Activated B cell treated with CpG ODN at 0.5 μM for 24 hours (primary cell): Measurements from ENCODE around the gene SNX17. TPM values are rescaled to one million over a fixed set of nuclear protein-coding genes. Genes with fewer than 3 reads are reported as not detected.

Experiments
- ATAC-seq: fragments of 200-7000 bp; cut with Tn5 transposase; one replicate; pipeline ENCODE4 v1.10.0; 2021; ENCODE audit warnings: low read depth, mild to moderate bottlenecking, moderate library complexity
- CTCF ChIA-PET: fragments of 350-600 bp; sonication (Branson Sonifier 250); formaldehyde crosslinking; loops from one replicate; lab custom pipeline; 2021; ENCODE audit warnings: antibody characterized with exemption; lab: Charles Lee
- POLR2A ChIA-PET: fragments of 350-600 bp; sonication (Branson Sonifier 250); formaldehyde crosslinking; loops from one replicate; lab custom pipeline; 2021; ENCODE audit warnings: antibody characterized with exemption; lab: Charles Lee
- DNase-seq: peaks from one replicate; pipeline ENCODE4 v3.0.0; 2022
- H3K27ac Mint-ChIP-seq: one replicate; pipeline ENCODE4 v1.8.0; 2020; ENCODE audit warnings: mixed read lengths
- H3K27me3 Mint-ChIP-seq: one replicate; pipeline ENCODE4 v1.8.0; 2021; ENCODE audit warnings: mixed read lengths
- H3K36me3 Mint-ChIP-seq: one replicate; pipeline ENCODE4 v1.8.0; 2021; ENCODE audit warnings: low read depth, mixed read lengths
- H3K4me1 Mint-ChIP-seq: one replicate; pipeline ENCODE4 v1.8.0; 2021; ENCODE audit warnings: mixed read lengths
- H3K4me3 Mint-ChIP-seq: one replicate; pipeline ENCODE4 v1.8.0; 2020; ENCODE audit warnings: mild to moderate bottlenecking, mixed read lengths
- H3K9me3 Mint-ChIP-seq: one replicate; pipeline ENCODE4 v1.8.0; 2020; ENCODE audit warnings: mixed read lengths
- intact Hi-C: fragments of 100-400 bp; cut with micrococcal nuclease; formaldehyde crosslinking; loops from one replicate; pipeline ENCODE4 v1.15.1; 2024
- total RNA-seq: library from RNA; stranded (reverse); gene quantifications from 2 replicates; pipeline ENCODE4 v1.2.3, GENCODE V29; 2022
- TF ChIP-seq, protein P1 (sequence below): fragments of 200-600 bp; IDR thresholded peaks from one replicate; pipeline ENCODE4 v1.8.0; 2022; ENCODE audit warnings: antibody characterized with exemption, mild to moderate bottlenecking

Gene SNX17
- 124 and 128 TPM in 2 replicates for total RNA-seq

DNA sequence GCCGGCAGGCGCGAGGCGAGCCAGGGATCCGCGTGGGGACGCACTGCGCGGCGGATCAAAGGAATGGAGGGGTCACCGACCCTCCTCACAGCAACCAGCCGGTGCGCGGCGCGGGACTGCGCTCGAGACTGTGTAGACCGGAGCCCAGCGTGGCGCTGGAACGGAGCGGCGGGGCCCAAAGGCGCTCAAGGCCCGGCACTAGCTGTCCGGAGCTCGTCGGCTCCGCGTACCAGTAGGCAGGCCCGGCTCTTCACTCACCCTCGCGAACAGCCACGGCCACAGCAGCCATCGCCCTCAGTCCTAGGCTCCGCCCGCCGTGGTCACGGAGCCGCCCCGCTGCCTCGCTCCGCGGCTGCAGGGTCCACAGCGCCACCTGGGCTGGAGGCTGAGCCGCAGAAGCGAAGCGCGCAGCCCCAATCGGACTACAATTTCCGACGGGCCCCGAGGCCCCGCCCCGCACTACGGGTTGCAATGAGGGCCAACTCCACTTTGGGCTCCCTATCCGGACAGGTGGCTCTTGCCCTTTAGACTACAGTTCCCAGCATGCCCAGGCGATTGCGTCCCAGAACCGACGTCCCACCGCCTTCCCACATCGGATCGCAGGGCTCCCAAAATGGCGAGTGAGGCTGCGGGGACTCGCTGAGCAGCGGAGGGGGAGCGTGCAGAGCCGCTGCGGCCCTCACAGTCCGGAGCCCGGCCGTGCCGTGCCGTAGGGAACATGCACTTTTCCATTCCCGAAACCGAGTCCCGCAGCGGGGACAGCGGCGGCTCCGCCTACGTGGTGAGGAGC lies at the start of gene SNX17, which contains the start of gene EIF2B4:
Gene SNX17, plus strand, starts transcription at position 591 of the 790 bp plus-strand sequence. Its CDS starts 128 bp downstream, at position 719.
Gene EIF2B4, minus strand, starts transcription at position 313 of the 790 bp plus-strand sequence. Its CDS starts 24 bp downstream, at position 289.
- H3K27ac Mint-ChIP-seq = peak within 1 kb of the TSS; percentile 98
- H3K36me3 Mint-ChIP-seq = peaks cover 78% of the 10 kb centered on the region
- no peaks in the 10 kb centered on the region for H3K9me3 Mint-ChIP-seq
- DNase-seq (peak; percentile 99), ATAC-seq (peak; percentile 83)
- CTCF ChIA-PET = interaction anchor here (0.8 to 1.4 kb wide), 6 partner anchors 9 to 319 kb away, joined by 3 to 6 read pairs (median 4); partner anchors contain the start of gene GTF3C2
- peaks cover 35% of the 10 kb centered on the region for H3K4me1 Mint-ChIP-seq
- H3K27me3 Mint-ChIP-seq = no peaks in the 10 kb centered on the region
- intact Hi-C loops = loop anchor here (1.0 to 5.0 kb wide), 15 partner anchors 10 to 522 kb away; partner anchors contain the start of genes ATRAID, BABAM2, CCDC121 and GPN1
- TF ChIP-seq, protein P1, sequence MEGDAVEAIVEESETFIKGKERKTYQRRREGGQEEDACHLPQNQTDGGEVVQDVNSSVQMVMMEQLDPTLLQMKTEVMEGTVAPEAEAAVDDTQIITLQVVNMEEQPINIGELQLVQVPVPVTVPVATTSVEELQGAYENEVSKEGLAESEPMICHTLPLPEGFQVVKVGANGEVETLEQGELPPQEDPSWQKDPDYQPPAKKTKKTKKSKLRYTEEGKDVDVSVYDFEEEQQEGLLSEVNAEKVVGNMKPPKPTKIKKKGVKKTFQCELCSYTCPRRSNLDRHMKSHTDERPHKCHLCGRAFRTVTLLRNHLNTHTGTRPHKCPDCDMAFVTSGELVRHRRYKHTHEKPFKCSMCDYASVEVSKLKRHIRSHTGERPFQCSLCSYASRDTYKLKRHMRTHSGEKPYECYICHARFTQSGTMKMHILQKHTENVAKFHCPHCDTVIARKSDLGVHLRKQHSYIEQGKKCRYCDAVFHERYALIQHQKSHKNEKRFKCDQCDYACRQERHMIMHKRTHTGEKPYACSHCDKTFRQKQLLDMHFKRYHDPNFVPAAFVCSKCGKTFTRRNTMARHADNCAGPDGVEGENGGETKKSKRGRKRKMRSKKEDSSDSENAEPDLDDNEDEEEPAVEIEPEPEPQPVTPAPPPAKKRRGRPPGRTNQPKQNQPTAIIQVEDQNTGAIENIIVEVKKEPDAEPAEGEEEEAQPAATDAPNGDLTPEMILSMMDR = no peak
- peak within 1 kb of the TSS; percentile 94 for H3K4me3 Mint-ChIP-seq
- POLR2A ChIA-PET = interaction anchor here (1.2 to 5.1 kb wide), 14 partner anchors 10 to 320 kb away, joined by 3 to 96 read pairs (median 10); partner anchors contain the start of genes ATRAID, CCDC121, GPN1 and GTF3C2

DNA sequence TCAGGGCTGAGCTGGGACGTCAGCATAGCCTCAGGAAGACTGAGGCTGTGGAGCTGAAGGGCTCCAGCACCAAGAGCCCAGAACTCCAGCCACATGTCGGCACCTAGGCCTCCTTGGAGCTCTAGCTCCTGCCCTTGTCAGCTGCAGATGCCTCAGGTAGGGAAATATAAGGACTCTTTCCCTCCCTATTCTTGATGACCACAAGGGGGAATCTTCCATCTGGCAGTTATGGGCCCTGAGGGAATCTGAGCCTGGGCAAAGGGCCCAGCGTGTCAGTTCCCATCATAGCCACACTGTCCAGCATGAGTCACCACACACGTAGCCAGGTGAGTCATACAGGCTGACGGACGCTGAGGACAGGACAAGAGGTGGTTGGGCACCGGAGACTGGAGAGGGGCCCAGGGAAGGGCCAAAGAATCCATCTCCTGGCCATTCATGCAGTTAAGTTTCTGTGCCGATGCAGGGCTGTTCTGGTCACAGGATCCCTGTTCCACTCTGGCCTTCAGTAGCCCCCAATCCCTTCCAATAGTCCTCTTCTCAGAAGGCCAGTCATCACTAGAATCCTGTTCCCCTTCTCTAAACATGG lies 49.4 kb upstream of the SNX17 start:
- TF ChIP-seq, protein P1 = no peak
- no peaks in the 10 kb centered on the region for H3K27me3 Mint-ChIP-seq
- ChIA-PET POLR2A (interaction anchor here (0.5 to 2.6 kb wide), 3 partner anchors 9 to 36 kb away, joined by 3 to 20 read pairs (median 7); partner anchors contain the start of gene GTF3C2), CTCF (no interaction called here)
- no peak overlapping the region for H3K4me3 Mint-ChIP-seq
- peaks cover 22% of the 10 kb centered on the region for H3K36me3 Mint-ChIP-seq
- no peak overlapping the region for H3K27ac Mint-ChIP-seq
- no peak for DNase-seq
- intact Hi-C loops = no loop called here
- no peaks in the 10 kb centered on the region for H3K9me3 Mint-ChIP-seq
- no peak for ATAC-seq
- H3K4me1 Mint-ChIP-seq = peaks cover 25% of the 10 kb centered on the region

- DNase-seq (no peak), ATAC-seq (peak; percentile 41)
- peaks cover 25% of the 10 kb centered on the region for H3K4me1 Mint-ChIP-seq
- intact Hi-C loops = loop anchor here (2.0 kb wide), 4 partner anchors 20 to 306 kb away; partner anchors contain the start of genes CCDC121, GPN1, NRBP1 and ZNF513
- H3K36me3 Mint-ChIP-seq = peaks cover 31% of the 10 kb centered on the region
- CTCF ChIA-PET = interaction anchor here (1.3 kb wide), 1 partner anchor 19 kb away, joined by 7 read pairs; no protein-coding TSS in a partner anchor
- TF ChIP-seq, protein P1 = no peak
- H3K9me3 Mint-ChIP-seq = no peaks in the 10 kb centered on the region
- H3K4me3 Mint-ChIP-seq = peak overlapping the region; percentile 99
- H3K27ac Mint-ChIP-seq = peak overlapping the region; percentile 96
- POLR2A ChIA-PET = interaction anchor here (0.7 to 2.7 kb wide), 11 partner anchors 14 to 306 kb away, joined by 3 to 26 read pairs (median 5); partner anchors contain the start of genes CCDC121, EIF2B4, GPN1 and GTF3C2
- H3K27me3 Mint-ChIP-seq = no peaks in the 10 kb centered on the region
These were observed 48.1 kb upstream of the SNX17 start for GRCh38 chr2:27322301-27322765.

DNA sequence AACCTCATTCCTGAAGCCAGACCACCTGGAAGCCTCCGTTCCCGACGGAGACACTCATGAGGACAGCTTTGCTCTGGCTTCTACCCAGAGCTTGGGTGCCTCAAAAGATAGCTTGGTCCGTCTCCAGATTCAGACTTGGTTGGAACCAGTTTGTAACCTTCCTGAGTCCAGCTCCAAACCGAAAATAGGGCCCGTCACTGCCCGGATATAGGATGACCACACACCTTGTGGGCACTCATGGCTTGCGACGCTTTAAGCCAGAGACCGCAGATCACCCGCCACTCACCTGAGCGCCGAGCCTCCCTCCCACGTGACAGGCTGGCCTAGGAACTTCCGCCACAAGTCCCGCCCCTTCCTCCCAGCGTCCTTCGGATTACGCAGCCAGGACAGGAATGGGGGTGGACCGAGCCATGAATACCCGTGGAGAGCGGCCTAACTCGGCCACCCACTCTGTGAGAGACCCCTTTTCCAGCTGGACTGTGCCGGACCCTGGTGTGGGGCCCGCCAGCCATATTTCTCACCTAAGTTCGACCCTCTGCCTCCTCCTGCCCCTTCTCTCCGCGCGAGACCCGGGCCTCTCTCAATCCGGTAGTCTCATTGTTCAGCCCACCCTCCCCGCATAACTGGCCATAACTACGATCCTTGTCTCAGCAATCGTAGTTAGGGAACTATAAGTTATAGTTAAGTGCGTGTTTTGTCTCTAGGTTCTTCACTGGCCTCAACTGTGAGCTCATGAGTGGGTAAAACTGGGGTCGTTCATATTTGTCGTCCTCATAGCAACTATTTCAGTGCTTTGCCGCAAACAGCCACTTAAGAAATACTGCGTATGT lies 47.4 kb upstream of the SNX17 start, which contains the start of gene MPV17:
Gene MPV17, minus strand, starts transcription at position 332 of the 830 bp plus-strand sequence. CDS start 580 bp downstream, outside the sequence.
- peak within 1 kb of the TSS; percentile 96 for H3K27ac Mint-ChIP-seq
- ChIA-PET POLR2A (interaction anchor here (0.7 to 2.7 kb wide), 13 partner anchors 13 to 305 kb away, joined by 3 to 26 read pairs (median 4); partner anchors contain the start of genes ATRAID, CCDC121, EIF2B4 and GPN1), CTCF (interaction anchor here (1.3 kb wide), 1 partner anchor 20 kb away, joined by 7 read pairs; no protein-coding TSS in a partner anchor)
- ATAC-seq (peak; percentile 95), DNase-seq (peak; percentile 79)
- H3K4me3 Mint-ChIP-seq = peak within 1 kb of the TSS; percentile 99
- no peaks in the 10 kb centered on the region for H3K27me3 Mint-ChIP-seq
- H3K4me1 Mint-ChIP-seq = peaks cover 25% of the 10 kb centered on the region
- TF ChIP-seq, protein P1 = no peak
- intact Hi-C loops = loop anchor here (1.0 to 2.0 kb wide), 10 partner anchors 20 to 306 kb away; partner anchors contain the start of genes ATRAID, CCDC121, EIF2B4 and GPN1
- no peaks in the 10 kb centered on the region for H3K9me3 Mint-ChIP-seq
- peaks cover 32% of the 10 kb centered on the region for H3K36me3 Mint-ChIP-seq
